ENCODE measurements around the gene ZBP1.

DNA sequence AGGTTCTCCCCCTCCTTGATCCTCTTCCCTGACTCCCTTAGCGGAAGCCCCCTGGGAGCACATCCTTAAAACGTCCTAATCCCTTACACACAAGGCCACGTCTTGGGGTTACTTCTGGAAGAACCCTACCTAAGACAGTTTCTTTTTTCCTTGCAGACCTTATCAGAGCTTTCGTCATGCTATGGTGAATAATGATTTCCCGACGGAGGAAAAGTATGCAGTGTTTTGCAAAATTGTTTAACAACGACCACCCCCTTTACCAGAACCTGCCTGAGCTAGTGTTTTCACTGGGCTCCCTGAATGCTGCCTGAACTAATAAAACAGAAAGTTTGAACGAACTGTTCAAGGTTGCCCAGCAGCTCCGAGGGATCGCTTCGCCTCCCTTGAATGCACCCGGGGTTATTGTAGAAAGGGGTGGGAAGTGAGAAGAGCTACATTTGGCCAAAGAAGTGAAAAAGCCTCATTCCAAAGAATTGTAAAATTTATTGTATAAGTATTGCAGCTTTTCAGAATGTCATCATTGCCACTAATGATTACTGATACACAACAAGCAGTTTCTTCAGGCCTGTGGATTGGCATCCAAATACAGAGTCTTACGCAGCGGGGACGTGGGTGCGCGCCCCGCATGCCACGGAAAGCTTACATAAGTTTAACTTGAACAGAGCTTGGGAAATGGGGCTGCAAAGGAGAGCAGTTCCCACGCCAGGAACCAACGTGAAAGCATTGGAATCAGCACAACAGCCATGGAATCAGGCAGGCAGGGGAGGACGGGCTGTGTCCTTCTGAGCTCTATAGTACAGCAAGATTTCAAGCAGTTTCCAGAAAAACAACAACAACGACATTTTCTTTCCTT, 27.9 kb upstream of the ZBP1 start:
- TF ChIP-seq, protein P1, sequence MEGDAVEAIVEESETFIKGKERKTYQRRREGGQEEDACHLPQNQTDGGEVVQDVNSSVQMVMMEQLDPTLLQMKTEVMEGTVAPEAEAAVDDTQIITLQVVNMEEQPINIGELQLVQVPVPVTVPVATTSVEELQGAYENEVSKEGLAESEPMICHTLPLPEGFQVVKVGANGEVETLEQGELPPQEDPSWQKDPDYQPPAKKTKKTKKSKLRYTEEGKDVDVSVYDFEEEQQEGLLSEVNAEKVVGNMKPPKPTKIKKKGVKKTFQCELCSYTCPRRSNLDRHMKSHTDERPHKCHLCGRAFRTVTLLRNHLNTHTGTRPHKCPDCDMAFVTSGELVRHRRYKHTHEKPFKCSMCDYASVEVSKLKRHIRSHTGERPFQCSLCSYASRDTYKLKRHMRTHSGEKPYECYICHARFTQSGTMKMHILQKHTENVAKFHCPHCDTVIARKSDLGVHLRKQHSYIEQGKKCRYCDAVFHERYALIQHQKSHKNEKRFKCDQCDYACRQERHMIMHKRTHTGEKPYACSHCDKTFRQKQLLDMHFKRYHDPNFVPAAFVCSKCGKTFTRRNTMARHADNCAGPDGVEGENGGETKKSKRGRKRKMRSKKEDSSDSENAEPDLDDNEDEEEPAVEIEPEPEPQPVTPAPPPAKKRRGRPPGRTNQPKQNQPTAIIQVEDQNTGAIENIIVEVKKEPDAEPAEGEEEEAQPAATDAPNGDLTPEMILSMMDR (IDR thresholded peaks at IDR 0.05 in 2 of 3, conservative IDR thresholded peaks at IDR 0.05 in 1 of 3; ENCODE audit: borderline replicate concordance in 1 of 3, insufficient read depth in 1 of 3, low read depth in 2 of 3, low read length in 2 of 3): no peak
- TF ChIP-seq POLR2A (IDR thresholded peaks at IDR 0.05; ENCODE audit: borderline replicate concordance, extremely low read depth, insufficient read depth, insufficient read length) (no peak), YY1 (IDR thresholded peaks at IDR 0.05; ENCODE audit: extremely low read depth, insufficient replicate concordance, low read depth, low read length) (no peak), POLR2AphosphoS5 (IDR thresholded peaks at IDR 0.05; ENCODE audit: low read depth, low read length) (no peak), EZH2phosphoT487 (IDR thresholded peaks at IDR 0.05; ENCODE audit: borderline replicate concordance) (no peak), CBX3 (IDR thresholded peaks at IDR 0.05; ENCODE audit: low read depth) (no peak)

Measured in HCT116 (cell line).